Left renal cortex interstitium (tissue), 4 donors: ENCODE measurements around the gene FOXF1. TPM values are rescaled to one million over a fixed set of nuclear protein-coding genes. Genes with fewer than 3 reads are reported as not detected.

Experiments used
- DNase-seq, 4 donors: peaks; one replicate each; pipeline ENCODE4 v3.0.0-alpha.2; 2013; ENCODE audit warnings: low read depth in 4 of 4, low spot score in 2 of 4, missing footprints in 1 of 4
- polyA plus RNA-seq, 4 donors: library from polyadenylated mRNA; unstranded; fragments of 120-200 nt; gene quantifications; one replicate each; pipeline ENCODE4 v1.2.1, GENCODE V29; 2013; ENCODE audit not compliant: insufficient read length in 4 of 4

FOXF1 gene
- polyA plus RNA-seq, 4 donors: 0.04 to 0.09 TPM; not detected in 2

DNA sequence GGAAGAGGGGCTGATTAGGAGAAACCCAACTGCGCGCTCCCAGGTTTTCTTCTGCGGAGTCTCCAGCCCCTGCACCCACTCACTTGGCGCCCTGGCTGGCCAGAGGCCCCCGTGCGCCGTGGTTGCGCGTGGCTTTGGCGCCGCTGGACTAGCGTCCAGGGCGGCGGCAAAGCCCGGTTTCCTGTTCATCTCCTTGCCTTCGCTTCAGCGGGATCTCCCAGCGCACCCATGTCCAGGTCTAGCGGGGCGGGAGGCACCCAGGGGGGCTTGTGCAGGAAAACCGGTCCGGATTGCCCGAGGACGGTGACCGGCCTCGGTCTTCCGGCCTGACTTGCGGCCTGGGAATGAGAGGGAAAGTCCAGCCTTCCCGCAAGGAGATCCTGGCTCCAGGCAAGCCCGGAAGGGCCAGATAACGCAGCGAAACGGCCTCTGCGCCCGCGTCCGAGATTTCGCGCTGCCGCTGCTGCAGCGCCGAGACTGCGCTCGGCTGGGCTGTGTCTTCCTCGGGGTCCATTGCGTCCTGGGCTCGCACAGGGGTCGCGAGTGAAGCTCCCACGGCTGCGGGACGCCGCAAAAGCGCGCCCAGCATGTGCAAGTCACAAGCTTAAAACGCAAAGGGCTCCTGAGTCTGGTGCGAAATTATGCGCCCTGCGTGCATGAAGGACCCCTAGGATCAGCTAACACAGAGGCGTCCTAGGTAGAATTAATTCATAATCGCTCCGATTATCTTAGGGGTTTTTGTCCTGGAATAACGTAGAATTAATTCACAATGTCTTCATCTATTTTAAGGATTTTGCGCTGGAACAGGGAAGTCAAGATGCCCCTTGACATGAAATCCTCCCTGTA, 5.7 kb downstream of the FOXF1 start:
- DNase-seq: no peak

- DNase-seq: no peak
These were observed 6.3 kb downstream of the FOXF1 start for GRCh38 chr16:86516623-86517003.

DNA sequence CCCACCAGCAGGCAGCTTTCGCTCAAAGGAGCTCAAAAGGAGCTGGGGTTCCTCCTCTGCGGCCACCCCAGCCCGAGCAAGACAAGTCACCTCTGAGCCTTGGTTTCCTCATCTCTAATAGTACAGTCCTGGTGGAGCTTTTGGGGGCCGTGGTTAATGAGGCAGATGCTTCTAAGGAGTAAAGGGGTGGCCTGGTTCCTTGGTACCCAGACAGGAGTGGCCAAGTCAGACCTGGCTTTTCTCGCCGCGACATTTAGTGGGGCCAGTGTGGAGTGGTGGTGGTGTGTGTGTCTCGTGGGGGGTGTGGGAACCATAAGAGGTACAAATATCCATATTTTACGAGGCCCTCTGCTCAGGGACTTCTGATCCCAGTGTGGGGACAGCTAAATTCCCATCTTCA, 6.7 kb downstream of the FOXF1 start:
- DNase-seq: no peak

GRCh38 chr16:86517652-86518258, 7.4 kb downstream of the FOXF1 start:
- no peak for DNase-seq

GRCh38 chr16:86519007-86519648, 8.8 kb downstream of the FOXF1 start:
- DNase-seq: no peak

GRCh38 chr16:86519649-86520316, 9.5 kb downstream of the FOXF1 start:
- DNase-seq: no peak

- DNase-seq: no peak
These were observed 10.2 kb downstream of the FOXF1 start for GRCh38 chr16:86520317-86521210.

DNA sequence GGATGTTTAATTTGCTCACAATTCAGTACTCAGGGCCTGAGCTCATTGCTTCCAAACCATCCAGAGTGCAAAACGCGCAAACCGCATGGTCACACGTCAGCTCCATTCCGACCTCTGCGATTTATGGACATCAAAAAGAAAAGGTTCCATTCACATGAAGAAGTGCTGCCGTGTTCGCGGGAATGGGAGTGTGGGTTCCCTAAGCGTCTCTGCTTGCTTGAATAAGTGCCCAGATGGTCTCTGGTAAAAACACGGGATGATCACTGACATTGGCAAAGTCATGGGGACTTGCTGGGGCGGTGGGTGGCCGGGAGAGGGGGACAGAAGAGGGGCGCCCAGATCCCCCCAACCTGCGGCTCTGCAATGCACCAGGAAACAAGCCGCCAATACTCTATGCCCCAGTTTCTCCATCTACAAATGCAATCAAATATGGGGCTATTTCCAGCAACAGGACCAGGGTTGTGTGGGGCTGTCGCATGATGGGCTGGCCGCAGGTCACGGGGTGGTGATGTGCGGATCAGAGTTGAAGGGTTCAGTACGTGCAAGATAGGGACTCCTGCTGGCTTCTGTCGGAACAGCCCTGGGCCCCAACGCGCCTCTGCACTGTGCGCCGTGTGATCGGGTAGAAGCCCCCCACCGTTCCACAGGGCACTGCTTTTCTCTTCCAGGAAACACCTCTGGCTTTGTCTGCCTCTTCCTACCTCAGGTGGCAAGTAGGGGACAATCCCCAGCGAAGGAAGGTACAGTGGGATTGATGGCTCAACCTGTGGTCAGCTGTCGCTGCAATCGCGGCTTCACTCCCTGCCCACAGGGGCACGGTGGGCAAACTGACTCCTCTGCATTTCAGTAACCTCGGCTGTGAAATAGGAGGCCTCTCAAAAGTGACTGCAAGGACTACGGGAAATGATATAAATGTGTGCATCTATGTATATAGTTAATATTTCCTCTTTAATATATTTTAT, 11.2 kb downstream of the FOXF1 start:
- DNase-seq: no peak

- DNase-seq: no peak
These were observed 12.3 kb downstream of the FOXF1 start for GRCh38 chr16:86522634-86523033.

DNA sequence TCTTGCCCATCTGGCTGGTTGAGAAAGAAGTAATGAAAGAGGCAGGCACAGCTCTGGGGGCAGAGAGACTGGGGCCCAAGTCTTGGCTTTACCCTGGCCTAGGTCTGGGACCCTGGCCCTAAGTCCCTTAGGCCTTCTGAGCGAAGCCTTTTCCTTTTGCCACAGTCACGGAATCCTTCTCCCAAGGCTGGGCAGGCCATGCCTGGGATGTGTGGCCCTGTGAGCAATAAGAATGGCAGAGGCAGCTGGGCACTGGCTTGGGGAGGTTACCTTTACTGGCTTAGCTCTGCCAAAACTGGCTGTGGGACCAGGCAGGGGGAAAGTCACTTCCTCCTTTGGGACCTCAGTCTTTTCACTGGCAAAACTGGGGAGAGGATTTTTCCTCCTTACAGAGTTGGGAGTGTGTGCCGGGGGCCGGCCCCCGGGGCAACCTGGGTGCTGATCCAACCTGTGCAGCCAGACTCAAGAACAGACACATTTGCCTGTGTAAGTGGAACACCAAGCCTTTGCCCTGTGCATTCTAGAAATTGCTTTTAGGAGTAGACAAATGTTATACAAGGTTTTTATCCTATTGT, 12.9 kb downstream of the FOXF1 start:
- no peak for DNase-seq

DNA sequence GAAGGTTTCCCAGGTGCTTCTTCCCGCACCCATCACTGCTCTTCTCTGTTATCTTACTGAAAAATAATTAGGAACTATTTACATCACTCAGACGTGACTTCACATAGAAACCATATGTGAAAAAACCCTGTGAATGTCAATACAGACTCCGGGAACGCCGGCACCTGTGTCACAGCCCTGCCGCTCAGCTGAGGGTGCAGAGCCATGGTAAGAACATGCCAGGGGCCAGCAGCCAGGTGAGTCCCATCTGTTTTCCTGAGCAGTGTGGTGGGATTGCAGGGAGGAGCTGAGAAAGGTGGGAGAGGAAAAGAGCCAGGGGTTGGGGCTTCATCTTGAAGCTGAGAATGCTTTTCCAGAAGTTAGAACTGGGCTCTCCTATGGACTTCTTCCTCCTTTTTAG, 13.7 kb downstream of the FOXF1 start:
- no peak for DNase-seq

DNA sequence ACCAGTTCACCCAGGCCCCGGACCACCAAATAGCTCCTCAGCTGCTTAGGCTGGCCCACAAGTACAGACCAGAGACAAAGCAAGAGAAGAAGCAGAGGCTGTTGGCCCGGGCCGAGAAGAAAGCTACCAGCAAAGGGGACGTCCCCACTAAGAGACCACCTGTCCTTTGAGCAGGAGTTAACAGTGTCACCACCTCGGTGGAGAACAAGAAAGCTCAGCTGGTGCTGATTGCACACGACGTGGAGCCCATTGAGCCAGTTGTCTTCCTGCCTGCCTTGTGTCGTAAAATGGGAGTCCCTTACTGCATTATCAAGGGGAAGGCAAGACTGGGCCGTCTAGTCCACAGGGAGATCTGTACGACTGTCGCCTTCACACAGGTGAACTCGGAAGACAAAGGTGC, 15.4 kb downstream of the FOXF1 start:
- DNase-seq: no peak

GRCh38 chr16:86527366-86527765, 17.0 kb downstream of the FOXF1 start:
- DNase-seq: no peak

- DNase-seq: no peak
These were observed 18.0 kb downstream of the FOXF1 start for GRCh38 chr16:86528061-86528929.

DNA sequence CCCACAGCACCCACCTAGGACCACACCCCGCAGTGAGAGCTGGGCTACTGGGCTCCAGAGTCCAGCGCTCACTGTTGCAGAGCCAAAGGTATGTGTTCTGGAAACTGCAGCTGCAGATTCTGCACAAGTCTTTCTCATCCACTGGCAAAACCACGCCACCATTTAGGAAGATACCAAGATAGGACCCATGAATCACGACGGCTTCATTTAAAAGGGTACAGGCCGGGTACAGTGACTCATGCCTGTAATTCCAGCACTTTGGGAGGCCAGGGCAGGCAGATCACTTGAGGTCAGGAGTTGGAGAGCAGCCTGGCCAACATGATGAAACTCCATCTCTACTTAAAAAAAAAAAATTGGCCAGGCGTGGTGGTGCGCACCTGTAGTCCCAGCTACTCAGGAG, 18.8 kb downstream of the FOXF1 start:
- no peak for DNase-seq

DNA sequence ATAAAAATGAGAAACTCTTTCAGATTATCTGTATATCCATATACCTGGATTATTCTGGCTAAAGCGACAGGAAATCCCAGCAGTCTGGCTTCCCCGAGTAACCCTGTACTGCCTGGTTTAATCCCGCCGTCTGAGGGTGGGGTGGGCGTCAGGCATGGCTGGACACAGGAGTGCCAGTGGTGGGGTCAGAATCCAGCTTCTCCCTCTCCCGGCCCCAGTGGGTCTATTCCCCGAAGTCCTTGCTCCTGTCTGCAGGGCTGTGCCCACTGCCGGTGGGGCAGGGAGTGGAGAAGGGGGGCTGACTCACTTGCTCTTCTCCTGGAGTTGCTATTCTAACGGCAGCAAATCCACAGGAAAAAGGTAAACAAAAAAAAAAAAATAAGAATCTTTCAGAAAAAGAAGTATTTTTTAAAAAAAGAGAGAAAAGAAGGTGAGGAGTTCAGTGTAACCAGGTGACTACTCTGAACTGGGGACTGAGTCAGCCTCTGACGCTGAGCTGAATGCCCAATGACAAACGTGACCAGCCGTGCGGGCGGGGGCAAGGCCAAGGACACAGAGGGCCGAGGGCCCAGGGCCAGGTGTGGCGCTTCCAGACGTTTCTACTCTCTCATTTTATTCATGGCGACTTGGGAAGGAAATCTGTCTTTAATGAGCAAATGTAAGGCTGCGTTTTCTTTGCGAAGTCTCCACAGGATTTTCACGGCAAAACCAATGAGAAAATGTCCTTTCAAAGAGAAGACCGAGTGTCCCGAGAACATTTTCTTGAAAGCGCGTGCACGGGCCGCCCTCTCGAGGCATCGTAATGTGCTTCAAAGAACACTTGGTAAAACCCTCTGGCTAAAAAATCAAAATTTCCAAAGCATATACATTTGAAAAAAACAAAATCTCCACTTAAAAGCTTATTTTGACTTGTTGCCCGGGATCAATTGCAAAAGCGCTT, 20.2 kb downstream of the FOXF1 start:
- no peak for DNase-seq

DNA sequence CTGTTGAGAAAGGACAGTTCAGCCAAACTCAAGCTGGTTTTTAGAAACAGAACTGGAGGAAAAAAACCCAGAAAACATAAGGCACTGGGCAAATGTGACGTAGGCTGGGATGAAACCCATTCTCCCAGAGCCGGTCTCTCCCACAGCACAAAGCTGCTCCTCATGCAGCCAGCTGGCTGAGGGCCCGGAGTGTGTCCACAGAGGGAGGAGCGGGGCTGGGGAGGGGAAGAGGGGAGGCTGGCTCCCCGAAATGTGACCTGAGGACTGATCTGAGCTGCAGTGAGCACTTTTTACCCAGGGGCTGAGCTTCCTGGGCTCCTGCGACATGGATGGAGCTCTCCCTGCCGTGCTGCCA, 20.8 kb downstream of the FOXF1 start:
- no peak for DNase-seq
